ENCODE results near the gene TGM3.
"Not testable (repeated sequence)": the region's sequence is repeated elsewhere in the genome, so short reads cannot be mapped to it uniquely, and the experiment has no call there.

The TGM3 gene

GRCh38 chr20:2295886-2296515 is at the start of gene TGM3:
TSS of gene TGM3 (plus strand) at chr20:2296001. CDS start at chr20:2296064, 63 bp downstream.
- H3K9me3 Mint-ChIP-seq (ENCODE audit: low read depth) = no peaks in the 10 kb centered on the region
- no peak within 1 kb of the TSS for H3K27ac Mint-ChIP-seq
- no peaks in the 10 kb centered on the region for H3K4me1 Mint-ChIP-seq (ENCODE audit: low read depth)
- no peak within 1 kb of the TSS for H3K4me3 Mint-ChIP-seq
- no peaks in the 10 kb centered on the region for H3K27me3 Mint-ChIP-seq
- H3K36me3 Mint-ChIP-seq = no peaks in the 10 kb centered on the region

GRCh38 chr20:2246069-2246491 is 49.7 kb upstream of the TGM3 start:
- Mint-ChIP-seq H3K4me3 (no peak overlapping the region), H3K27me3 (peaks cover 11% of the 10 kb centered on the region), H3K9me3 (ENCODE audit: low read depth) (no peaks in the 10 kb centered on the region), H3K4me1 (ENCODE audit: low read depth) (no peaks in the 10 kb centered on the region), H3K27ac (no peak overlapping the region), H3K36me3 (no peaks in the 10 kb centered on the region)

- no peaks in the 10 kb centered on the region for H3K36me3 Mint-ChIP-seq
- H3K4me1 Mint-ChIP-seq (ENCODE audit: low read depth) = no peaks in the 10 kb centered on the region
- no peaks in the 10 kb centered on the region for H3K9me3 Mint-ChIP-seq (ENCODE audit: low read depth)
- no peak overlapping the region for H3K27ac Mint-ChIP-seq
- peaks cover 14% of the 10 kb centered on the region for H3K27me3 Mint-ChIP-seq
- H3K4me3 Mint-ChIP-seq = no peak overlapping the region
These were observed 47.0 kb upstream of the TGM3 start for GRCh38 chr20:2248837-2249236.

- Mint-ChIP-seq H3K9me3 (ENCODE audit: low read depth) (no peaks in the 10 kb centered on the region), H3K27me3 (peaks cover 17% of the 10 kb centered on the region), H3K4me1 (ENCODE audit: low read depth) (no peaks in the 10 kb centered on the region), H3K4me3 (no peak overlapping the region), H3K27ac (no peak overlapping the region), H3K36me3 (no peaks in the 10 kb centered on the region)
These were observed 45.9 kb upstream of the TGM3 start for GRCh38 chr20:2249935-2250334.

- Mint-ChIP-seq H3K36me3 (no peaks in the 10 kb centered on the region), H3K27ac (no peak overlapping the region), H3K27me3 (peaks cover 17% of the 10 kb centered on the region), H3K9me3 (ENCODE audit: low read depth) (no peaks in the 10 kb centered on the region), H3K4me3 (no peak overlapping the region), H3K4me1 (ENCODE audit: low read depth) (no peaks in the 10 kb centered on the region)
These were observed 43.3 kb upstream of the TGM3 start for GRCh38 chr20:2252419-2252997.

DNA sequence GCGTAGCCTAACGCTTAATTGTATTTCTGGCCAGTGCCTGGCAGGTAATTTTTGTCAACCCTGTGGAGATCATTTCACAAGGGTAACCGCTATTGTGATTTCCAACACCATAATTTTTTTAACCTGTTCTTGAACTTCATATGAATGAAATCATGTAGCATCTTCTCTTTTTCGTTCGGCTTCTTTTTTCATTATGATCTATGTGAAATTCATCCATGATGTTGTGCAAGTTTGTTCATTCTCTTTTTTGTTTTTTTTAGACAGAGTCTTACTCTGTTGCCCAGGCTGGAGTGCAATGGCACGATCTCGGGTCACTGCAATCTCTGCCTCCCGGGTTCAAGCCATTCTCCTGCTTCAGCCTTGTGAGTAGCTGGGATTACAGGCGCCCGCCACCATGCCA is 42.5 kb upstream of the TGM3 start:
- H3K4me3 Mint-ChIP-seq = no peak overlapping the region
- no peak overlapping the region for H3K27ac Mint-ChIP-seq
- no peaks in the 10 kb centered on the region for H3K4me1 Mint-ChIP-seq (ENCODE audit: low read depth)
- no peaks in the 10 kb centered on the region for H3K36me3 Mint-ChIP-seq
- H3K9me3 Mint-ChIP-seq (ENCODE audit: low read depth) = no peaks in the 10 kb centered on the region
- H3K27me3 Mint-ChIP-seq = peaks cover 17% of the 10 kb centered on the region

- Mint-ChIP-seq H3K4me1 (ENCODE audit: low read depth) (no peaks in the 10 kb centered on the region), H3K27ac (no peak overlapping the region), H3K27me3 (peaks cover 14% of the 10 kb centered on the region), H3K9me3 (ENCODE audit: low read depth) (no peaks in the 10 kb centered on the region), H3K4me3 (no peak overlapping the region), H3K36me3 (no peaks in the 10 kb centered on the region)
These were observed 41.5 kb upstream of the TGM3 start for GRCh38 chr20:2254333-2254732.

GRCh38 chr20:2255926-2256531 is 39.8 kb upstream of the TGM3 start:
- H3K4me3 Mint-ChIP-seq = no peak overlapping the region
- H3K36me3 Mint-ChIP-seq = no peaks in the 10 kb centered on the region
- no peaks in the 10 kb centered on the region for H3K4me1 Mint-ChIP-seq (ENCODE audit: low read depth)
- no peak overlapping the region for H3K27ac Mint-ChIP-seq
- no peaks in the 10 kb centered on the region for H3K9me3 Mint-ChIP-seq (ENCODE audit: low read depth)
- H3K27me3 Mint-ChIP-seq = peaks cover 11% of the 10 kb centered on the region

- H3K9me3 Mint-ChIP-seq (ENCODE audit: low read depth) = no peaks in the 10 kb centered on the region
- peaks cover 3% of the 10 kb centered on the region for H3K27me3 Mint-ChIP-seq
- H3K27ac Mint-ChIP-seq = no peak overlapping the region
- H3K36me3 Mint-ChIP-seq = no peaks in the 10 kb centered on the region
- no peaks in the 10 kb centered on the region for H3K4me1 Mint-ChIP-seq (ENCODE audit: low read depth)
- no peak overlapping the region for H3K4me3 Mint-ChIP-seq
These were observed 36.1 kb upstream of the TGM3 start for GRCh38 chr20:2259731-2260130.

DNA sequence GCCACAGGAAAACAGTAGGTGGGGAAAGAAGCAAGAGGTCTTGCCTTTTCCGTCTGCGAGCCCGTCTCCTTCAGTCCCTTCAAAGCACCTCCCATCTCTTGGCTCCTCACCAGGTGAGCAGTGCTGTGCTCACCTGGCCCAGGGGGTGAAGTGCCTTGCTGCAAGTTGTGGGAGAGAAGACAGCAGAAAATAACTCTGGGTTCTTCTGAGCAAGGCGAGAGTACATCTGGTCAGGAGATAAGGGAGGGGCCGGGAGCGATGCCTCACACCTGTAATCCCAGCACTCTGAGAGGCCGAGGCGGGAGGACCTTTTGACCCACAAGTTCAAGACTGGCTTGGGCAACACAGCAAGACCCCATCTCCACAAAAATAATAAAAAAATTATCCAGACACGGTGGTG is 35.6 kb upstream of the TGM3 start:
- Mint-ChIP-seq H3K4me3 (no peak overlapping the region), H3K27ac (no peak overlapping the region), H3K4me1 (ENCODE audit: low read depth) (no peaks in the 10 kb centered on the region), H3K27me3 (peaks cover 3% of the 10 kb centered on the region), H3K36me3 (no peaks in the 10 kb centered on the region), H3K9me3 (ENCODE audit: low read depth) (no peaks in the 10 kb centered on the region)

GRCh38 chr20:2261046-2261485 is 34.7 kb upstream of the TGM3 start:
- H3K4me1 Mint-ChIP-seq (ENCODE audit: low read depth) = no peaks in the 10 kb centered on the region
- H3K27me3 Mint-ChIP-seq = peaks cover 6% of the 10 kb centered on the region
- no peak overlapping the region for H3K4me3 Mint-ChIP-seq
- no peaks in the 10 kb centered on the region for H3K9me3 Mint-ChIP-seq (ENCODE audit: low read depth)
- H3K36me3 Mint-ChIP-seq = peaks cover 2% of the 10 kb centered on the region
- no peak overlapping the region for H3K27ac Mint-ChIP-seq

DNA sequence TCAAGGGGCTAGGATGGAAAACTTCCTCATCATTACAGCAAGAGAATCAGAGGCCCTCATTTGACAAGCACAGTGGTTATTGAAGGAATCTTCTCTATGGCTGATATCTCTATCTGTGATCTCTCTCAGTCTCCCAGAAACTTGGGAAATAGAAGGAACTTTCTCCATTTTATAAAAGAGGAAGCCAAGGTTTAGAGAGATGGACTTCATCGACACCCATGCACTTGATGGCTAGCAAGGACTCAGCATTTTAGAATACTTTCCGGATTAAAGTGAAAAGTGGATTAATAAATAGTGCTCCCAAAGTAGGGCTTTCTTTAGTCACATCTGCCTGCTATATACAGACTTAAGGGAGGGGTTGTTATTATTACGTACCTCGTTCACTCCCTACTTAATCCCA is 34.2 kb upstream of the TGM3 start:
- Mint-ChIP-seq H3K4me3 (no peak overlapping the region), H3K4me1 (ENCODE audit: low read depth) (no peaks in the 10 kb centered on the region), H3K27ac (no peak overlapping the region), H3K36me3 (peaks cover 2% of the 10 kb centered on the region), H3K27me3 (peaks cover 10% of the 10 kb centered on the region), H3K9me3 (ENCODE audit: low read depth) (no peaks in the 10 kb centered on the region)

- no peak overlapping the region for H3K27ac Mint-ChIP-seq
- H3K4me3 Mint-ChIP-seq = no peak overlapping the region
- H3K27me3 Mint-ChIP-seq = peaks cover 15% of the 10 kb centered on the region
- peaks cover 2% of the 10 kb centered on the region for H3K36me3 Mint-ChIP-seq
- H3K4me1 Mint-ChIP-seq (ENCODE audit: low read depth) = no peaks in the 10 kb centered on the region
- H3K9me3 Mint-ChIP-seq (ENCODE audit: low read depth) = no peaks in the 10 kb centered on the region
These were observed 31.7 kb upstream of the TGM3 start for GRCh38 chr20:2264118-2264517.

GRCh38 chr20:2264621-2265374 is 31.0 kb upstream of the TGM3 start:
- H3K9me3 Mint-ChIP-seq (ENCODE audit: low read depth); H3K27ac Mint-ChIP-seq; H3K4me3 Mint-ChIP-seq; H3K4me1 Mint-ChIP-seq (ENCODE audit: low read depth); H3K36me3 Mint-ChIP-seq: not testable (repeated sequence)
- H3K27me3 Mint-ChIP-seq = peaks cover 19% of the 10 kb centered on the region

- H3K36me3 Mint-ChIP-seq = no peaks in the 10 kb centered on the region
- no peak overlapping the region for H3K4me3 Mint-ChIP-seq
- H3K4me1 Mint-ChIP-seq (ENCODE audit: low read depth) = no peaks in the 10 kb centered on the region
- no peak overlapping the region for H3K27ac Mint-ChIP-seq
- peaks cover 9% of the 10 kb centered on the region for H3K27me3 Mint-ChIP-seq
- no peaks in the 10 kb centered on the region for H3K9me3 Mint-ChIP-seq (ENCODE audit: low read depth)
These were observed 22.0 kb upstream of the TGM3 start for GRCh38 chr20:2273634-2274302.

Data from activated naive CD8-positive, alpha-beta T cell (primary cell).